ENCODE data around the gene RADX.

The RADX gene

GRCh38 chrX:106696502-106696901 is 84.7 kb downstream of the RADX start:
- no peak for DNase-seq

DNA sequence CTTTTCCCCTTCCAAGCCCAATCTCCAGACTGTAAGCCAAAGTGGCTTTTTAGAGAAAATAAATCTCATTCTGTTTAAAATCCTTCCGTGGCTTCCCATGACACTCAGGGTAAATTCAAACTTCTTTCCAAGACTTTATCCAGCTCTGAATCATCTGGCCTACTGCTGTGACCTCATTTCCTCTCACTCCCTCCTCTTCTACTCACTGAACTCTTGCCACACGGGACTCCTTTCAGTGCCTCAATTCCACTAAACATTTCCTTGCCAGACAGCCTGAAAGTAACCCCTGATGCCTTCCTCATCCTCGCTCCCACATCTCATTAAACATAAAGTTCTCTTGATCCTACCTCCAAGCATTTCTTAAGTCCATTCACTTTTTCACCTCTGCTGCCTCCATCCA is 86.9 kb downstream of the RADX start:
- DNase-seq = no peak

- no peak for DNase-seq
Measured at GRCh38 chrX:106702636-106703035, 90.9 kb downstream of the RADX start.

DNA sequence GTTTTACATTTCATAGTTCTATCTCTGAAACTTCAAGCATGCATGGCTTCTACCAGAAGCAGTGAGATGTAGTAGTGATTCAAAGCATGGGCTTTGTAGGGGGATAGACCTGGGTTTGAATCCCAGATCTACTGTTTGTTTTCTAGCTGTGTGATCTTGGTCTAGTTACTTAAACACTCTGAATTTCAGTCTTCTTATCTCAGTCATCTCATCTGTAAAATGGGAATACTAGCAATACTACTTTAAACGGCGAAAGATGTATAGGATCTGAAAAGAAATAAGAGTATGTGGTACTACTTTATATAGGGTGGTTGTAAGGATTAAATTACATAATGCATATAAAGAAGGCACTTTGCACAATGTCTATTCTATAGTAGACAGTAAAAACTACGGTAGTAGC is 94.7 kb downstream of the RADX start:
- no peak for DNase-seq

- no peak for DNase-seq
Measured at GRCh38 chrX:106707771-106708454, 96.1 kb downstream of the RADX start.

DNA sequence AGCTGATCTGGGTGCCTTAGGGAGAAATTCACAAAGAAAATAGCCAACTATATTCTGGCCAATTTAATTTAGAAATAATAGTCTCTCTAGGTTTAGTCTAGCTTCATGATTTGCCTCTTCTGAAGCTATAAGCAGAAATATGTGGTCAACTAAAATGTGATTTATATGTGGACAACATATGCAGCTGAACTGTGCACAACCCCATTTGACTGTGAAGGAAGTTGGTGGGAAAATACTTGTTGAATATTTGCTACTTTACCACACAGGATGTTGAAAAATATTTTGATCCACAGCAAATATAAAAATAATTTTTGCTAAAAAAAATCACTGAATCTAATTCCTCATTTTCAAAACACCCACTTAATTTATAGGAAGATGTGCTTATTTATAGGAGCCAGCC is 99.0 kb downstream of the RADX start:
- no peak for DNase-seq

DNA sequence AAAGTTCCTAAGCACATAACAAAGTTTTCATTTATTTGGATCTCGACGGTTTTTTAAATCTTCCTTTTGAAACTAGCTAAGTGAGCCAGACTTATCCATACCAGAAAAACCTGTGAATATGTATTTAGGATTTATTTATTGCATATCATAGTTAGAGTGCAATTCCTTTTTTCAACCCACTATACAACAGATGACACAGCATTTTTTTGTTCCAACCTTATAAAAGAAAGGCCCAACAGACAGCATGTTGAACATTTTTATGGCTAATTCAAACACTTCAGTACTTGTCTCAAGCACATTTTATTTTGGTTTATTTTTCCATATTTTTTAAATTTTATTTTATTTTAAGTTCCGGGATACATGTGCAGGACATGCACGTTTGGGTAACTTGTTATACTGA is 99.6 kb downstream of the RADX start:
- no peak for DNase-seq

DNA sequence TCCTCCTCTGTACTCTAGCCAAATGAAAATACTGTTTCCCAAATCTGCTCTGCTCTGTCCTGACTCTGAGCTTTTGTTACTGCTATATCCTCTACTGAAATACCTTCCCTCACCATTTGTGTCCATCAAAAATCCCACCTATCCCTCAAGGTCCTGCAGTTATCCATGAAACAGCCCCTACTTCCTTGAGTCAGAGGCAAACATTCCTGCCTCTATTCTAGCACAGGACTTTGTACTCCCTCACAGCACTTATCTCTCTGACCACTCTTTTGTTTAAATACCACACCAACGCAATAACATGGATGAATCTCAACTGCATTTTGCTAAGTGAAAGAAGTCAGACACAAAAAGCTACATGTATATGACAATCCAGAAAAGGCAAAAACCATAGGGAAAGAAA is 104.2 kb downstream of the RADX start:
- no peak for DNase-seq

- no peak for DNase-seq
Measured at GRCh38 chrX:106716463-106716862, 104.7 kb downstream of the RADX start.

GRCh38 chrX:106718709-106719108 is 106.9 kb downstream of the RADX start:
- DNase-seq = no peak

DNA sequence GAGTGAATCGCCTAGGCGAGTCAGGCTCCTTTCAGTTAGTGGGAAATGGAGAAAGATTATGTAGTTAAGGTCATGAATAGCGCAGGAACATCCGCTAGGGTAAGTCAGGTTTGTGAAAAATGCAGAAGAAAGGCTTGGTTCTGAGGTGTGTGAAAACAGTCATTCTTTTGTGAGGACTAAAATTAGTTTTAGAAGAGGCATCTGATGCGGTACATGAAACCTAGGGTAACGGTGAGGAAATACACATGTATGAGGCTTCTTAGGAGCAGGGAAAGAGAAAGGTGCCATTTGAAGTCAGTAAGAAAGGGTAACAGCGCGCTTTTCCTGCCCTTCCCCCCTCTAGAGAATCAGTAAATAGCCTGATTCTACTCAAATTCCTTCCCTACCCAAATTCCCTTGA is 114.2 kb downstream of the RADX start:
- no peak for DNase-seq

DNA sequence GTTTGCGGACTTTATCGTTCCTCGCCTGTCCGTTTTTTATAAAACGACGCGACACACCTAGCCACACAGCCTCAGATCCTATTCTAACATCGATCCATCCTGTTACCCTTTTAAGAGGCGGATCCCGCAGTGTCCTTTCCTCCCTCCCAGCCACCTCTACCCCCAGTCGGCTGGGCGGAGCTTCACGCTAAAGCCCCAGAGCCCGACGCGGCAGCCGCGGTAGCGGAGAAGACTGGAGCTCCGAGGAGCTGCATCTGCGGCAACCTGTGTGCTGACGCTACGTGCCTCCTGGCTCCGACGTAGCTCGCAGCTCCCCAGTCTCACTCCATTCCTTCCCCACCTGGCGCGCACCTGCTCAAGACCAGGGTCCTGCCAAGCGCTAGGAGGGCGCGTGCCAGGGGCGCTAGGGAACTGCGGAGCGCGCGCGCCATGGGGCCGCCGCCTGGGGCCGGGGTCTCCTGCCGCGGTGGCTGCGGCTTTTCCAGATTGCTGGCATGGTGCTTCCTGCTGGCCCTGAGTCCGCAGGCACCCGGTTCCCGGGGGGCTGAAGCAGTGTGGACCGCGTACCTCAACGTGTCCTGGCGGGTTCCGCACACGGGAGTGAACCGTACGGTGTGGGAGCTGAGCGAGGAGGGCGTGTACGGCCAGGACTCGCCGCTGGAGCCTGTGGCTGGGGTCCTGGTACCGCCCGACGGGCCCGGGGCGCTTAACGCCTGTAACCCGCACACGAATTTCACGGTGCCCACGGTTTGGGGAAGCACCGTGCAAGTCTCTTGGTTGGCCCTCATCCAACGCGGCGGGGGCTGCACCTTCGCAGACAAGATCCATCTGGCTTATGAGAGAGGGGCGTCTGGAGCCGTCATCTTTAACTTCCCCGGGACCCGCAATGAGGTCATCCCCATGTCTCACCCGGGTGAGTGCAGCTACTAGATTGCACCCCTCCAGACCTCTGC is 115.0 kb downstream of the RADX start, which contains the start of gene RNF128:
RNF128 (plus strand) TSS at position 217 of the 953 bp plus-strand sequence; CDS start at position 430, 213 bp downstream.
- peak; percentile 9 to 16 for DNase-seq

- DNase-seq = no peak
Measured at GRCh38 chrX:106728337-106728736, 116.6 kb downstream of the RADX start.
